ENCODE data around the gene CLDN19. TPM values are rescaled to one million over a fixed set of nuclear protein-coding genes. Genes with fewer than 3 reads are reported as not detected.

CLDN19 gene
- total RNA-seq, 4 donors from 2014 or later, result not detected

- ATAC-seq (ENCODE audit: low FRiP score) (no peak), DNase-seq (ENCODE audit: low spot score) (no peak)
These were observed 3.5 kb upstream of the CLDN19 start for GRCh38 chr1:42743317-42744147.

GRCh38 chr1:42742617-42743316 is 2.7 kb upstream of the CLDN19 start:
- TF ChIP-seq CTCF (IDR thresholded peaks at IDR 0.05), result no peak
- no peak for ATAC-seq (ENCODE audit: low FRiP score)
- DNase-seq (ENCODE audit: low spot score), result no peak

More at GRCh38 chr1:42743317-42744147, 3.5 kb upstream of the CLDN19 start:
- TF ChIP-seq CTCF (IDR thresholded peaks at IDR 0.05), result no peak

- DNase-seq (ENCODE audit: low spot score) (no peak), ATAC-seq (ENCODE audit: low FRiP score) (no peak)
- no peak for TF ChIP-seq CTCF (IDR thresholded peaks at IDR 0.05)
These were observed 2.1 kb upstream of the CLDN19 start for GRCh38 chr1:42742141-42742540.

GRCh38 chr1:42741706-42742105 is 1.7 kb upstream of the CLDN19 start:
- no peak for ATAC-seq (ENCODE audit: low FRiP score)

GRCh38 chr1:42740851-42741580 is 980 bp upstream of the CLDN19 start:
- ATAC-seq (ENCODE audit: low FRiP score), result no peak
- TF ChIP-seq CTCF (IDR thresholded peaks at IDR 0.05), result no peak
- no peak for DNase-seq (ENCODE audit: low spot score)

More at GRCh38 chr1:42741706-42742105, 1.7 kb upstream of the CLDN19 start:
- DNase-seq (ENCODE audit: low spot score), result no peak
- no peak for TF ChIP-seq CTCF (IDR thresholded peaks at IDR 0.05)

- ATAC-seq (ENCODE audit: low FRiP score) (no peak), DNase-seq (ENCODE audit: low spot score) (no peak)
- TF ChIP-seq CTCF (IDR thresholded peaks at IDR 0.05), result no peak
These were observed 1.3 kb downstream of the CLDN19 start for GRCh38 chr1:42738678-42739226.
